Natural killer cell (primary cell): ENCODE results near the gene DUSP9. TPM values are rescaled to one million over a fixed set of nuclear protein-coding genes. Genes with fewer than 3 reads are reported as not detected.
"Not testable (repeated sequence)": the region's sequence is repeated elsewhere in the genome, so short reads cannot be mapped to it uniquely, and the experiment has no call there.

Experiments
- ATAC-seq, 3 donors: fragments of 150-1000 bp in 2 of 3; fragments of 200-7000 bp in 1 of 3; cut with Tn5 transposase; 1 replicate in 1 of 3; 2 replicates in 2 of 3; pipeline ENCODE4 v1.10.0; 2021; ENCODE audit warnings: mild to moderate bottlenecking in 2 of 3, moderate library complexity in 2 of 3
- DNase-seq, 2 donors: peaks; one replicate each; pipeline versions ENCODE4 v3.0.0 to v3.0.0-alpha.2; 2013 to 2021; ENCODE audit warnings: mixed read lengths in 1 of 2
- H3K27ac ChIP-seq: one replicate; pipeline ENCODE4 v1.5.1; 2013; ENCODE audit warnings: mild to moderate bottlenecking, low read length
- H3K27me3 ChIP-seq: one replicate; pipeline ENCODE4 v1.6.1; 2013; ENCODE audit warnings: low read length; ENCODE audit not compliant: control insufficient read depth, insufficient read depth
- H3K36me3 ChIP-seq: one replicate; pipeline ENCODE4 v1.6.1; 2013; ENCODE audit warnings: low read length; ENCODE audit not compliant: control insufficient read depth, insufficient read depth
- H3K4me1 ChIP-seq: one replicate; pipeline ENCODE4 v1.6.1; 2013; ENCODE audit warnings: low read length; ENCODE audit not compliant: control insufficient read depth, insufficient read depth
- H3K4me3 ChIP-seq: one replicate; pipeline ENCODE4 v1.5.1; 2013; ENCODE audit warnings: low read length
- H3K9me3 ChIP-seq: one replicate; pipeline ENCODE4 v1.6.1; 2013; ENCODE audit warnings: low read length; ENCODE audit not compliant: control insufficient read depth, insufficient read depth
- H3K27ac Mint-ChIP-seq, 2 donors: one replicate each; pipeline ENCODE4 v1.8.0; 2022; ENCODE audit warnings: mild to moderate bottlenecking in 2 of 2, mixed read lengths in 2 of 2, moderate library complexity in 1 of 2
- H3K27me3 Mint-ChIP-seq, 2 donors: one replicate each; pipeline ENCODE4 v1.8.0; 2022; ENCODE audit warnings: low read depth in 2 of 2, mixed read lengths in 2 of 2
- H3K36me3 Mint-ChIP-seq: one replicate; pipeline ENCODE4 v1.8.0; 2022; ENCODE audit warnings: mixed read lengths
- H3K4me1 Mint-ChIP-seq, 2 donors: one replicate each; pipeline ENCODE4 v1.8.0; 2022; ENCODE audit warnings: mixed read lengths in 2 of 2
- H3K4me3 Mint-ChIP-seq: one replicate; pipeline ENCODE4 v1.8.0; 2022; ENCODE audit warnings: mild to moderate bottlenecking, moderate library complexity, mixed read lengths
- H3K9me3 Mint-ChIP-seq, 2 donors: one replicate each; pipeline ENCODE4 v1.8.0; 2022; ENCODE audit warnings: mixed read lengths in 2 of 2
- CTCF ChIP-seq: fragments of 200-600 bp; IDR thresholded peaks from one replicate; pipeline ENCODE4 v1.8.0; 2022; ENCODE audit warnings: antibody characterized with exemption
- WGBS: methylation state at CpG from one replicate; pipeline ENCODE4 v1.1.7; 2013; ENCODE audit warnings: missing lambda C conversion rate; ENCODE audit not compliant: insufficient coverage; 5-methylcytosine and 5-hydroxymethylcytosine counted together
- intact Hi-C: fragments of 100-400 bp; cut with micrococcal nuclease; formaldehyde crosslinking; loops from one replicate; pipeline ENCODE4 v1.14.2; 2022
- total RNA-seq, 4 donors: library from RNA; stranded (reverse); fragments of 120-200 nt in 1 of 4; gene quantifications; one replicate each; pipeline versions ENCODE4 v1.2.3 to v1.2.4, GENCODE V29; 2013 to 2022

Gene DUSP9
- total RNA-seq, 3 donors from 2014 or later (not counting 1 experiment from before 2014, with no cell fraction given): not detected

- no peaks in the 10 kb centered on the region for H3K9me3 ChIP-seq
- no peak overlapping the region for H3K4me3 Mint-ChIP-seq
- intact Hi-C loops: no loop called here
- ATAC-seq (no peak), DNase-seq (no peak)
- H3K27ac Mint-ChIP-seq: no peak overlapping the region
- H3K36me3 ChIP-seq: no peaks in the 10 kb centered on the region
- TF ChIP-seq CTCF: no peak
- no peak overlapping the region for H3K27ac ChIP-seq
- H3K27me3 Mint-ChIP-seq: peaks cover 0 to 26% of the 10 kb centered on the region in 2 donors
- H3K9me3 Mint-ChIP-seq: no peaks in the 10 kb centered on the region
- peaks cover 19% of the 10 kb centered on the region for H3K4me1 ChIP-seq
- 96% methylated on average over 17 of the region's 17 CpGs for WGBS
- no peaks in the 10 kb centered on the region for H3K36me3 Mint-ChIP-seq
- H3K27me3 ChIP-seq: no peaks in the 10 kb centered on the region
- H3K4me3 ChIP-seq: no peak overlapping the region
- H3K4me1 Mint-ChIP-seq: peaks cover 13 to 29% of the 10 kb centered on the region in 2 donors
Measured at GRCh38 chrX:153603131-153603656, 43.8 kb upstream of the DUSP9 start.

- H3K4me3 Mint-ChIP-seq, H3K36me3 Mint-ChIP-seq, H3K27me3 ChIP-seq, H3K4me3 ChIP-seq, H3K9me3 Mint-ChIP-seq, H3K9me3 ChIP-seq, ATAC-seq, H3K27ac ChIP-seq, DNase-seq, intact Hi-C loops, H3K36me3 ChIP-seq, H3K27ac Mint-ChIP-seq: not testable (repeated sequence)
- H3K4me1 ChIP-seq: peaks cover 17% of the 10 kb centered on the region
- Mint-ChIP-seq H3K27me3 (peaks cover 0 to 26% of the 10 kb centered on the region in 2 donors), H3K4me1 (peaks cover 12 to 30% of the 10 kb centered on the region in 2 donors)
- WGBS: 86% methylated on average over 14 of the region's 18 CpGs
Measured at GRCh38 chrX:153604666-153605380, 42.2 kb upstream of the DUSP9 start.

GRCh38 chrX:153606503-153606902, 40.5 kb upstream of the DUSP9 start:
- ATAC-seq (no peak), DNase-seq (no peak)
- Histone ChIP-seq H3K9me3 (no peaks in the 10 kb centered on the region), H3K27me3 (no peaks in the 10 kb centered on the region), H3K4me1 (peaks cover 11% of the 10 kb centered on the region), H3K36me3 (no peaks in the 10 kb centered on the region), H3K27ac (no peak overlapping the region), H3K4me3 (no peak overlapping the region)
- no peak for TF ChIP-seq CTCF
- no peak overlapping the region for H3K4me3 Mint-ChIP-seq
- no peaks in the 10 kb centered on the region for H3K9me3 Mint-ChIP-seq
- no peaks in the 10 kb centered on the region for H3K36me3 Mint-ChIP-seq
- H3K27ac Mint-ChIP-seq: no peak overlapping the region
- peaks cover 0 to 26% of the 10 kb centered on the region in 2 donors for H3K27me3 Mint-ChIP-seq
- intact Hi-C loops: no loop called here
- peaks cover 2 to 16% of the 10 kb centered on the region in 2 donors for H3K4me1 Mint-ChIP-seq
- WGBS: 94% methylated on average over 21 of the region's 23 CpGs

GRCh38 chrX:153608376-153608775, 38.6 kb upstream of the DUSP9 start:
- ATAC-seq: no peak
- Histone ChIP-seq H3K27me3 (no peaks in the 10 kb centered on the region), H3K4me3 (no peak overlapping the region), H3K4me1 (peaks cover 11% of the 10 kb centered on the region), H3K27ac (no peak overlapping the region), H3K9me3 (no peaks in the 10 kb centered on the region), H3K36me3 (no peaks in the 10 kb centered on the region)
- H3K27me3 Mint-ChIP-seq: peaks cover 0 to 26% of the 10 kb centered on the region in 2 donors
- peaks cover 0 to 9% of the 10 kb centered on the region in 2 donors for H3K4me1 Mint-ChIP-seq
- TF ChIP-seq CTCF: no peak
- no peak overlapping the region for H3K4me3 Mint-ChIP-seq
- WGBS: 100% methylated on average over 2 of the region's 2 CpGs
- no peaks in the 10 kb centered on the region for H3K9me3 Mint-ChIP-seq
- intact Hi-C loops: no loop called here
- H3K27ac Mint-ChIP-seq: no peak overlapping the region
- H3K36me3 Mint-ChIP-seq: no peaks in the 10 kb centered on the region
- no peak for DNase-seq
